ENCODE data around the gene ASPN. TPM values are rescaled to one million over a fixed set of nuclear protein-coding genes. Genes with fewer than 3 reads are reported as not detected.

ASPN gene
- total and polyA plus RNA-seq, 2 experiments from 2014 or later: 14.0 to 35.3 TPM

DNA sequence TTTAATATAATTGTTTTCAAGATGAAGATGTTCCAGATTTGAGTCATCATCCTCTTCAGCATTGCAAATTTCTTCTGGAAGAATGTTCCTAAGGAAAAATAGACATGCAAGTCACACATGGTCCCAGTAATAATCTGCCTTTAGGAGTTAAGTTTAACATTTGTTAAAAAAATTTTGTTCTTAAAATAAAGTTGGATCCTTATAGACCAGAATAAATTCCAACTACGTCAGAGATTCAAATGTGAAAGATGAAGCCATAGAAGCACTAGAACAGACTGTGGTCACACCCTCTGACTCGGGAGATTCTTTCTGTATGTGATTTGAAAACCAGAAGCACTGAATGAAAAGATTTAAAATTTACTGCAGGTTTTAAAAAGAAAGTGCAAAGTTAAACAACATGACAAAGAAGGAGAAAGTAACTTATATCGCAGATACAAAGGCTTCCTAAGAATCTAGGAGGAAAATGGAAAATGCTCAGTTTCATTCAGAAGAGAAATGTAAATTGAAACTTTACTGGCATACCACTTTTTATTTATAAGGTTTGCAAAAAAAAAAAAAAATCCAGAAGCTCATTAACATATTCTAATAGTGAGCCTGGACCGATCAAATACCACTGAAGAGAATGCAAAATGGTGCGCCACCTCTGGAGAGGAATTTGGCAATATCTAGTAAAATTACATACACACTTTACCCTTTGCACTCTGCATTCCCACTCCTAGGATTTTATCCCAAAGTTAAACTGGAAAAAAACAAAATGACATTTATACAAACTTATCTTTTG lies 14.3 kb upstream of the ASPN start:
- TF ChIP-seq EZH2phosphoT487 (IDR thresholded peaks at IDR 0.05; ENCODE audit: low read depth, severe bottlenecking, unreplicated experiment): no peak
- TF ChIP-seq CTCF (IDR thresholded peaks at IDR 0.05; ENCODE audit: poor library complexity): no peak
- TF ChIP-seq EZH2 (IDR thresholded peaks at IDR 0.05; ENCODE audit: borderline replicate concordance): no peak
- H3K9me3 ChIP-seq (ENCODE audit: low read depth): no peaks in the 10 kb centered on the region
- H3K36me3 ChIP-seq (replicated peaks; ENCODE audit: insufficient read depth, low read depth): no peaks in the 10 kb centered on the region
- no peaks in the 10 kb centered on the region for H3K9me2 ChIP-seq (replicated peaks; ENCODE audit: insufficient read depth)
- no peaks in the 10 kb centered on the region for H3K79me2 ChIP-seq
- H2AFZ ChIP-seq: no peak overlapping the region
- no peak overlapping the region for H3K27ac ChIP-seq
- 90% methylated on average over 5 of the region's 5 CpGs for WGBS (ENCODE audit: low lambda C conversion rate, missing lambda C conversion rate)
- no peaks in the 10 kb centered on the region for H3K27me3 ChIP-seq
- peaks cover 12% of the 10 kb centered on the region for H3K4me1 ChIP-seq (ENCODE audit: insufficient read depth)
- no peak overlapping the region for H3K4me2 ChIP-seq
- no peaks in the 10 kb centered on the region for H4K20me1 ChIP-seq (ENCODE audit: insufficient read depth, poor library complexity, severe bottlenecking)
- no peak overlapping the region for H3K4me3 ChIP-seq
- no peak for DNase-seq (ENCODE audit: low spot score)

- no peaks in the 10 kb centered on the region for H4K20me1 ChIP-seq (ENCODE audit: insufficient read depth, poor library complexity, severe bottlenecking)
- H2AFZ ChIP-seq: no peak overlapping the region
- no peaks in the 10 kb centered on the region for H3K9me2 ChIP-seq (replicated peaks; ENCODE audit: insufficient read depth)
- no peaks in the 10 kb centered on the region for H3K36me3 ChIP-seq (replicated peaks; ENCODE audit: insufficient read depth, low read depth)
- no peaks in the 10 kb centered on the region for H3K27me3 ChIP-seq
- no peak overlapping the region for H3K27ac ChIP-seq
- no peak overlapping the region for H3K4me2 ChIP-seq
- 100% methylated on average over 2 of the region's 2 CpGs for WGBS (ENCODE audit: low lambda C conversion rate, missing lambda C conversion rate)
- H3K4me3 ChIP-seq: no peak overlapping the region
- TF ChIP-seq CTCF (IDR thresholded peaks at IDR 0.05; ENCODE audit: poor library complexity) (no peak), EZH2phosphoT487 (IDR thresholded peaks at IDR 0.05; ENCODE audit: low read depth, severe bottlenecking, unreplicated experiment) (no peak), EZH2 (IDR thresholded peaks at IDR 0.05; ENCODE audit: borderline replicate concordance) (no peak)
- peaks cover 12% of the 10 kb centered on the region for H3K4me1 ChIP-seq (ENCODE audit: insufficient read depth)
- no peak for DNase-seq (ENCODE audit: low spot score)
- no peaks in the 10 kb centered on the region for H3K79me2 ChIP-seq
- no peaks in the 10 kb centered on the region for H3K9me3 ChIP-seq (ENCODE audit: low read depth)
These were observed 12.6 kb upstream of the ASPN start for GRCh38 chr9:92494856-92495255.

GRCh38 chr9:92493749-92494387 lies 11.6 kb upstream of the ASPN start:
- H3K79me2 ChIP-seq: no peaks in the 10 kb centered on the region
- no peak overlapping the region for H2AFZ ChIP-seq
- H3K27ac ChIP-seq: no peak overlapping the region
- no peaks in the 10 kb centered on the region for H3K9me2 ChIP-seq (replicated peaks; ENCODE audit: insufficient read depth)
- no peak overlapping the region for H3K4me2 ChIP-seq
- H3K9me3 ChIP-seq (ENCODE audit: low read depth): no peaks in the 10 kb centered on the region
- no peak for TF ChIP-seq CTCF (IDR thresholded peaks at IDR 0.05; ENCODE audit: poor library complexity)
- TF ChIP-seq EZH2 (IDR thresholded peaks at IDR 0.05; ENCODE audit: borderline replicate concordance): no peak
- no peak for TF ChIP-seq EZH2phosphoT487 (IDR thresholded peaks at IDR 0.05; ENCODE audit: low read depth, severe bottlenecking, unreplicated experiment)
- peaks cover 20% of the 10 kb centered on the region for H3K4me1 ChIP-seq (ENCODE audit: insufficient read depth)
- H3K4me3 ChIP-seq: no peak overlapping the region
- H3K36me3 ChIP-seq (replicated peaks; ENCODE audit: insufficient read depth, low read depth): no peaks in the 10 kb centered on the region
- H4K20me1 ChIP-seq (ENCODE audit: insufficient read depth, poor library complexity, severe bottlenecking): no peaks in the 10 kb centered on the region
- H3K27me3 ChIP-seq: no peaks in the 10 kb centered on the region
- DNase-seq (ENCODE audit: low spot score): no peak
- 62% methylated on average over 9 of the region's 9 CpGs for WGBS (ENCODE audit: low lambda C conversion rate, missing lambda C conversion rate)

Measured in hepatocyte (in vitro differentiated cells).